GM12872 (cell line): ENCODE data around the gene ATXN2.

ENCODE experiments used
- TF ChIP-seq, protein P1 (sequence below): IDR thresholded peaks from 3 replicates; pipeline ENCODE4 v1.5.1; 2011; ENCODE audit warnings: low read depth, mild to moderate bottlenecking, low read length, moderate library complexity; ENCODE audit not compliant: insufficient read depth

Gene ATXN2

GRCh38 chr12:111469401-111469800 lies 129.7 kb downstream of the ATXN2 start:
- TF ChIP-seq, protein P1, sequence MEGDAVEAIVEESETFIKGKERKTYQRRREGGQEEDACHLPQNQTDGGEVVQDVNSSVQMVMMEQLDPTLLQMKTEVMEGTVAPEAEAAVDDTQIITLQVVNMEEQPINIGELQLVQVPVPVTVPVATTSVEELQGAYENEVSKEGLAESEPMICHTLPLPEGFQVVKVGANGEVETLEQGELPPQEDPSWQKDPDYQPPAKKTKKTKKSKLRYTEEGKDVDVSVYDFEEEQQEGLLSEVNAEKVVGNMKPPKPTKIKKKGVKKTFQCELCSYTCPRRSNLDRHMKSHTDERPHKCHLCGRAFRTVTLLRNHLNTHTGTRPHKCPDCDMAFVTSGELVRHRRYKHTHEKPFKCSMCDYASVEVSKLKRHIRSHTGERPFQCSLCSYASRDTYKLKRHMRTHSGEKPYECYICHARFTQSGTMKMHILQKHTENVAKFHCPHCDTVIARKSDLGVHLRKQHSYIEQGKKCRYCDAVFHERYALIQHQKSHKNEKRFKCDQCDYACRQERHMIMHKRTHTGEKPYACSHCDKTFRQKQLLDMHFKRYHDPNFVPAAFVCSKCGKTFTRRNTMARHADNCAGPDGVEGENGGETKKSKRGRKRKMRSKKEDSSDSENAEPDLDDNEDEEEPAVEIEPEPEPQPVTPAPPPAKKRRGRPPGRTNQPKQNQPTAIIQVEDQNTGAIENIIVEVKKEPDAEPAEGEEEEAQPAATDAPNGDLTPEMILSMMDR = no peak

DNA sequence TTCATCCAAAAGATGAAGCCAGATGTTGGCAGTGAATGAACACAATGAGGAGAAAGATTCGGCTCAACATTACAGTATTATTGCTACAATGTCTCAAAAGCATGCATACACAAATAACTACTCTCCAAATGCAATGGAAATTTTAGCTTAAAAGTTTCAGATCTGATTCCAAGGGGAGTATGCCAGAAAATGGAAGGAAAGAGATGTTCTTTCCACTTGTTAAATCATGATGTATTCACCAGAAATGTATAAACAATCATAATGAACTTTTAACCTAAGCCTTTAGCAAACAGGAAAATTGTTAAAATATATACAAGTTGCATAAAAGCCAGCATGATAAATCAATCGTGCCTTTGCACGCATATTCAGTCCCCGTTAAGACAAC lies 131.3 kb downstream of the ATXN2 start:
- TF ChIP-seq, protein P1 = no peak

- TF ChIP-seq, protein P1 = no peak
Measured at GRCh38 chr12:111467092-111467856, 131.8 kb downstream of the ATXN2 start.

GRCh38 chr12:111462210-111462769 lies 136.8 kb downstream of the ATXN2 start:
- TF ChIP-seq, protein P1 = no peak

GRCh38 chr12:111458546-111459172 lies 140.5 kb downstream of the ATXN2 start:
- TF ChIP-seq, protein P1 = no peak

- TF ChIP-seq, protein P1 = no peak
Measured at GRCh38 chr12:111457577-111457976, 141.5 kb downstream of the ATXN2 start.

DNA sequence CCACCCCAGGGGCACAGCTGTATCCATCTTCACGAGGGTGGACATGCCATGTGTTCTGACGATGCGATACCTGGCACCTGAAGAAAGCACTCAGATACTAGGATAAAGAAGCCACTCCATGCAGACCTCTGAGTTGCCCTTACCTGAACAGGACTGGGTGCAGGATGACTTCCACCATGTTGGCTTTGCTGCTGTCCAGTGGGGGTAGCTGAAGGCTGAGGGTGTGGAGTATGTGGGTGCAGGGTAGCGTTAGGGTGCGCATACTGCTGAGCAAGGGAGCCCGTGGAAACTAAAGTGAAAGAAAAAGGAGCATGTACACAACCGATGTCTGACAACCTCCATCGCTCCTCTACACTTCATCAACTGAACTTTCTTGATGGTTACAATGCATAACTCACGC lies 142.0 kb downstream of the ATXN2 start:
- TF ChIP-seq, protein P1 = no peak
